ENCODE data around the gene SYT8. TPM values are rescaled to one million over a fixed set of nuclear protein-coding genes. Genes with fewer than 3 reads are reported as not detected.

The SYT8 gene
- total RNA-seq, 1 donor from 2014 or later: 0.53 TPM

GRCh38 chr11:1844221-1845094 is 9.7 kb downstream of the SYT8 start:
- DNase-seq (ENCODE audit: low read depth) (no peak), FAIRE-seq (no peak)
- TF ChIP-seq, protein P1, sequence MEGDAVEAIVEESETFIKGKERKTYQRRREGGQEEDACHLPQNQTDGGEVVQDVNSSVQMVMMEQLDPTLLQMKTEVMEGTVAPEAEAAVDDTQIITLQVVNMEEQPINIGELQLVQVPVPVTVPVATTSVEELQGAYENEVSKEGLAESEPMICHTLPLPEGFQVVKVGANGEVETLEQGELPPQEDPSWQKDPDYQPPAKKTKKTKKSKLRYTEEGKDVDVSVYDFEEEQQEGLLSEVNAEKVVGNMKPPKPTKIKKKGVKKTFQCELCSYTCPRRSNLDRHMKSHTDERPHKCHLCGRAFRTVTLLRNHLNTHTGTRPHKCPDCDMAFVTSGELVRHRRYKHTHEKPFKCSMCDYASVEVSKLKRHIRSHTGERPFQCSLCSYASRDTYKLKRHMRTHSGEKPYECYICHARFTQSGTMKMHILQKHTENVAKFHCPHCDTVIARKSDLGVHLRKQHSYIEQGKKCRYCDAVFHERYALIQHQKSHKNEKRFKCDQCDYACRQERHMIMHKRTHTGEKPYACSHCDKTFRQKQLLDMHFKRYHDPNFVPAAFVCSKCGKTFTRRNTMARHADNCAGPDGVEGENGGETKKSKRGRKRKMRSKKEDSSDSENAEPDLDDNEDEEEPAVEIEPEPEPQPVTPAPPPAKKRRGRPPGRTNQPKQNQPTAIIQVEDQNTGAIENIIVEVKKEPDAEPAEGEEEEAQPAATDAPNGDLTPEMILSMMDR (IDR thresholded peaks at IDR 0.05; ENCODE audit: insufficient read depth, low read length, severe bottlenecking): no peak
- H3K36me3 ChIP-seq (ENCODE audit: control insufficient read depth, insufficient read depth, low read length): no peaks in the 10 kb centered on the region
- no peaks in the 10 kb centered on the region for H3K27me3 ChIP-seq (ENCODE audit: control insufficient read depth, insufficient read depth, low read length)
- no peak overlapping the region for H3K4me3 ChIP-seq (ENCODE audit: low read depth, low read length)

DNA sequence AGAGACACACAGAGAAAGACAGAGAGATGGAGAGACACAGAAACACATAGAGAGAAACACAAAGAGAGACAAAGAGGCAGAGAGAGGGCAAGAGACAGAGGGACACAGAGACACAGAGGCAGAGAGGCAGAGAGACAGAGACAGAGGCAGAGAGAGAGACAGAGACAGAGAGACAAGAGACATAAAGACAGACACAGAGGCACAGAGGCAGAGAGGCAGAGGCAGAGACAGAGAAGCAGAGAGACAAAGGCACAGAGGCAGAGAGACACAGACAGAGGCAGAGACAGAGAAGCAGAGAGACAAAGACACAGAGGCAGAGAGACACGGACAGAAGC is 10.3 kb downstream of the SYT8 start:
- Histone ChIP-seq H3K27me3 (ENCODE audit: control insufficient read depth, insufficient read depth, low read length) (no peaks in the 10 kb centered on the region), H3K36me3 (ENCODE audit: control insufficient read depth, insufficient read depth, low read length) (no peaks in the 10 kb centered on the region), H3K4me3 (ENCODE audit: low read depth, low read length) (no peak overlapping the region)
- FAIRE-seq (no peak), DNase-seq (ENCODE audit: low read depth) (no peak)
- TF ChIP-seq, protein P1 (IDR thresholded peaks at IDR 0.05; ENCODE audit: insufficient read depth, low read length, severe bottlenecking): no peak

DNA sequence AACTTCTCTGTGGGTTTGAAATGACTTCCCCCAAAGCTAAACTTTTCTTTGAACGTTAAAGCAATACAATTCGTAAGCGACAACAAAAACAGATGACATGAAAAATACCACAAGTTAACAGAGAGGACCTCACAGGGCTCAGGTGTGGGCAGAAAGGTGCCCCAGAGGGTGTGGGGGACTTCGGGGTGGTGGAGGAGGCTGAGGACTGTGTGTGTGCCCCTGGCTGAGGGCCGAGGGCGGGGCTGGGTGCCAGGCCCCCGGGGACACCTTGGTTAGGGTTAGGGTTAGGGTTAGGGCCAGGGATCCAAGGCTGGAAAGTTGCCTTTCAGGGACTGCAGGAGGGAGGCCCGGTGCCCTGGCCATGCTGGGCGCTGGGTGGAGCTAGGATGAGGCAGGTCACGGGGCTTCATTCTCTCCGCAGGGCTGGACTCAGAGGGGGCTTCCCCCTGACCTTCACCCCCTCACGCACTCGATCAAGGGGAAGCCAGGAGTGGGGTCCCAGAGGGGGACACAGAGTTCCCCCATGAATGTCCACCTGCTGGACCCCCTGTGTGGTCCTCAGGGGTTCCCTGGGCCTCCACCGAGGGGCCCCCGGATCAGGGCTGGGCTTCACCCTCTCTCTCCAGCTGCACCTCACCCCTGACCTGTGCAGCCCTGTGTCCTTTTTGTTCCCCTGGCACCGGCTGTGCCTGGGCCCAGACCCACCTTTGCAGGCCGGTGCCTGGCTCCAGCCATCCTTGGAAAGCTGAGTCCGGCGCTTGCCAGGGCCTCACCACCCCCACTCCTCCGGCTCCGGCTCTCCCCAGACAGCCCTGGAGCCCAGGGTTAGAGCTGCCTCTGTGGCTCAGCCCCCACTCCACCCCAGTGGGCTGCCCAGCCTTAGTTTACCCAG is 11.0 kb downstream of the SYT8 start:
- FAIRE-seq (no peak), DNase-seq (ENCODE audit: low read depth) (no peak)
- no peaks in the 10 kb centered on the region for H3K36me3 ChIP-seq (ENCODE audit: control insufficient read depth, insufficient read depth, low read length)
- H3K27me3 ChIP-seq (ENCODE audit: control insufficient read depth, insufficient read depth, low read length): no peaks in the 10 kb centered on the region
- TF ChIP-seq, protein P1 (IDR thresholded peaks at IDR 0.05; ENCODE audit: insufficient read depth, low read length, severe bottlenecking): no peak
- no peak overlapping the region for H3K4me3 ChIP-seq (ENCODE audit: low read depth, low read length)

DNA sequence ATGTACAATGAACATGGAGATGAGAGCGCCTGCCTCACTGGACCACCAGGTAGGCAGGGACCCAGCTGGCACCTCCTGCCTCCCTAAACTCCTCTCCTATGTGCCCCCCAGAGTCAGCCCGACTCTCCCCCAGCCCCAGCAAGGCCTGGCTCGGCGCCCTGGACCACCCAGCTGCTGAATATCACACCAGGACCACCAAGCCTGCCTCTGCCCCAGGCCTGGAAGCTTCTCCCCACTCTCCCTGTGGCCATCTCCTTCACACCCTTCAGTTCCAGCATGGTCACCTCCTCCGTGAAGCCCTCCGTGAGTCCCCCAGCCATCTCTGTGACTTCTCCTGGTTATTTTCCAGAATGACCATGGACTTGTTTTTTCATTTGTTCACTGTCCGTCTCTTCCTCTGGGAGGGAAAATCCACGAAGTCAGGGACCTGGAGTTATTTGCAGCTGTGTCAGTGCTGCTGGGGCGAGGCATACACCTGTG is 11.7 kb downstream of the SYT8 start:
- TF ChIP-seq, protein P1 (IDR thresholded peaks at IDR 0.05; ENCODE audit: insufficient read depth, low read length, severe bottlenecking): no peak
- FAIRE-seq: no peak
- DNase-seq (ENCODE audit: low read depth): no peak
- H3K27me3 ChIP-seq (ENCODE audit: control insufficient read depth, insufficient read depth, low read length): no peaks in the 10 kb centered on the region
- H3K4me3 ChIP-seq (ENCODE audit: low read depth, low read length): no peak overlapping the region
- H3K36me3 ChIP-seq (ENCODE audit: control insufficient read depth, insufficient read depth, low read length): no peaks in the 10 kb centered on the region

GRCh38 chr11:1847006-1847735 is 12.4 kb downstream of the SYT8 start:
- DNase-seq (ENCODE audit: low read depth) (no peak), FAIRE-seq (no peak)
- Histone ChIP-seq H3K27me3 (ENCODE audit: control insufficient read depth, insufficient read depth, low read length) (no peaks in the 10 kb centered on the region), H3K4me3 (ENCODE audit: low read depth, low read length) (no peak overlapping the region), H3K36me3 (ENCODE audit: control insufficient read depth, insufficient read depth, low read length) (no peaks in the 10 kb centered on the region)
- TF ChIP-seq, protein P1 (IDR thresholded peaks at IDR 0.05; ENCODE audit: insufficient read depth, low read length, severe bottlenecking): no peak

Measured in bronchial epithelial cell (primary cell).